ENCODE data around the gene ZNRF4. TPM values are rescaled to one million over a fixed set of nuclear protein-coding genes. Genes with fewer than 3 reads are reported as not detected.
A peak's percentile ranks its signal among the peaks of the same experiment; 100 is the strongest.

ZNRF4 gene
- total RNA-seq, 3 donors from 2014 or later: not detected

- no peak overlapping the region for H3K4me3 ChIP-seq
- no peaks in the 10 kb centered on the region for H3K9me3 ChIP-seq
- TF ChIP-seq, protein P1, sequence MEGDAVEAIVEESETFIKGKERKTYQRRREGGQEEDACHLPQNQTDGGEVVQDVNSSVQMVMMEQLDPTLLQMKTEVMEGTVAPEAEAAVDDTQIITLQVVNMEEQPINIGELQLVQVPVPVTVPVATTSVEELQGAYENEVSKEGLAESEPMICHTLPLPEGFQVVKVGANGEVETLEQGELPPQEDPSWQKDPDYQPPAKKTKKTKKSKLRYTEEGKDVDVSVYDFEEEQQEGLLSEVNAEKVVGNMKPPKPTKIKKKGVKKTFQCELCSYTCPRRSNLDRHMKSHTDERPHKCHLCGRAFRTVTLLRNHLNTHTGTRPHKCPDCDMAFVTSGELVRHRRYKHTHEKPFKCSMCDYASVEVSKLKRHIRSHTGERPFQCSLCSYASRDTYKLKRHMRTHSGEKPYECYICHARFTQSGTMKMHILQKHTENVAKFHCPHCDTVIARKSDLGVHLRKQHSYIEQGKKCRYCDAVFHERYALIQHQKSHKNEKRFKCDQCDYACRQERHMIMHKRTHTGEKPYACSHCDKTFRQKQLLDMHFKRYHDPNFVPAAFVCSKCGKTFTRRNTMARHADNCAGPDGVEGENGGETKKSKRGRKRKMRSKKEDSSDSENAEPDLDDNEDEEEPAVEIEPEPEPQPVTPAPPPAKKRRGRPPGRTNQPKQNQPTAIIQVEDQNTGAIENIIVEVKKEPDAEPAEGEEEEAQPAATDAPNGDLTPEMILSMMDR (IDR thresholded peaks at IDR 0.05): no peak
- DNase-seq (no peak), ATAC-seq (no peak)
- H3K36me3 ChIP-seq (ENCODE audit: low read depth): no peaks in the 10 kb centered on the region
- intact Hi-C loops (cut with DNase I, micrococcal nuclease): no loop called here
- no peaks in the 10 kb centered on the region for H3K4me1 ChIP-seq (ENCODE audit: low read depth)
These were observed 10.9 kb downstream of the ZNRF4 start for GRCh38 chr19:5466072-5466471.

DNA sequence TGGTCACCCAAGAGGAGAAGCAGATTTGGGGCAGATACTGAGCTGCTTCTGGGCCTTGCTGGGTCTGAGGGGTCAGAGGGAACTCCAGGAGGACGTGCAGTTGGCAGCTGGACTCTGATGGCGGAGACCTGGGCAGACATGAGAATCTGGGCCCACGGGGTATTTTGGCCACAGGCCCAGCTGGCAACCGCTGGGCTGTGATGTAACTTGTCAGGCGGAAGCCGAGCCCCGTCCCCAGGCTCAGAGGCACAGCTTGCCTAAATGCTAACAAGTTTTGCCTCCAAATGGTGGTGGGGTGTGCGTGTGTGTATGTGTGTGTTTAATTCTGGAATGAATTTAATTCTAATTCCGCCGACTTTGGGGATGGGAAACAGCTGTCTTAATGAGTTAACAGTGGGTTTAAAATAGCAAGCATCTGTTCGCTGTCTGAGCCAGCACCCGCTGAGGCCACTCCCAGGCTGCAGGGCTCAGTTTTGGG is 11.6 kb downstream of the ZNRF4 start:
- ATAC-seq (no peak), DNase-seq (no peak)
- Histone ChIP-seq H3K9me3 (no peaks in the 10 kb centered on the region), H3K36me3 (ENCODE audit: low read depth) (no peaks in the 10 kb centered on the region), H3K4me1 (ENCODE audit: low read depth) (no peaks in the 10 kb centered on the region), H3K4me3 (no peak overlapping the region)
- TF ChIP-seq, protein P1 (IDR thresholded peaks at IDR 0.05): no peak
- intact Hi-C loops (cut with DNase I, micrococcal nuclease): no loop called here

DNA sequence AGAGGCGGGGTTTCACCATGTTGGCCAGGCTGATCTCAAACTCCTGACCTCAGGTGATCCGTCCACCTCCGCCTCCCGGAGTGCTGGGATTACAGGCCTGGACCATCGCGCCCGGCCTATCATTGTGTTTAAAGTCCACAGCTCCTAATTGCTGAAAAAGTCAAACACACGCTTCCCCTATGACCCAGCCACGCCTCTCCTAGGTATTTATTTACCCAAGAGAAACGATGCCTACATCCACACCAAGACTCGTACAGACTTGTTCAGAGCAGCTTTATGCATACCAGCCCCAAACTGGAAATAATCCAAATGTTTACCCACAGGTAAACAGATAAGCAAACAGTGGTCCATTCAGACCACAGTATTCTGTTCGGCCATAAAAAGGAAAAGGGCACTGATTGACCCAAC is 15.1 kb downstream of the ZNRF4 start:
- ATAC-seq: peak; percentile 66
- H3K4me3 ChIP-seq: no peak overlapping the region
- DNase-seq: peak in 1 of 3 donors; percentile 23

GRCh38 chr19:5472286-5472685 is 17.1 kb downstream of the ZNRF4 start:
- H3K9me3 ChIP-seq: no peaks in the 10 kb centered on the region
- no peak overlapping the region for H3K4me3 ChIP-seq
- no peaks in the 10 kb centered on the region for H3K36me3 ChIP-seq (ENCODE audit: low read depth)
- ATAC-seq: no peak
- intact Hi-C loops (cut with DNase I, micrococcal nuclease): no loop called here
- no peaks in the 10 kb centered on the region for H3K4me1 ChIP-seq (ENCODE audit: low read depth)
- no peak for DNase-seq
- TF ChIP-seq, protein P1 (IDR thresholded peaks at IDR 0.05): no peak

More for the DNA sequence above, 15.1 kb downstream of the ZNRF4 start:
- no peaks in the 10 kb centered on the region for H3K4me1 ChIP-seq (ENCODE audit: low read depth)
- TF ChIP-seq, protein P1 (IDR thresholded peaks at IDR 0.05): no peak
- intact Hi-C loops (cut with DNase I, micrococcal nuclease): no loop called here
- H3K9me3 ChIP-seq: no peaks in the 10 kb centered on the region
- no peaks in the 10 kb centered on the region for H3K36me3 ChIP-seq (ENCODE audit: low read depth)

- H3K36me3 ChIP-seq (ENCODE audit: low read depth): no peaks in the 10 kb centered on the region
- H3K9me3 ChIP-seq: no peaks in the 10 kb centered on the region
- H3K4me1 ChIP-seq (ENCODE audit: low read depth): no peaks in the 10 kb centered on the region
- DNase-seq (no peak), ATAC-seq (no peak)
- intact Hi-C loops (cut with DNase I, micrococcal nuclease): no loop called here
- H3K4me3 ChIP-seq: no peak overlapping the region
- TF ChIP-seq, protein P1 (IDR thresholded peaks at IDR 0.05): no peak
These were observed 18.4 kb downstream of the ZNRF4 start for GRCh38 chr19:5473646-5474045.
